Progenitor cell of endocrine pancreas (in vitro differentiated cells): ENCODE measurements around the gene DDT. TPM values are rescaled to one million over a fixed set of nuclear protein-coding genes. Genes with fewer than 3 reads are reported as not detected.
A peak's percentile ranks its signal among the peaks of the same experiment; 100 is the strongest.

Source experiments
- DNase-seq: peaks from one replicate; pipeline ENCODE4 v3.0.0; 2021; ENCODE audit warnings: low spot score; ENCODE audit not compliant: unreplicated experiment
- H3K27ac Mint-ChIP-seq: 2 replicates; pipeline ENCODE4 v1.8.0; 2021; ENCODE audit warnings: mild to moderate bottlenecking, moderate library complexity, mixed read lengths
- H3K27me3 Mint-ChIP-seq: 2 replicates; pipeline ENCODE4 v1.8.0; 2021; ENCODE audit warnings: mixed read lengths
- H3K36me3 Mint-ChIP-seq: 2 replicates; pipeline ENCODE4 v1.8.0; 2022; ENCODE audit warnings: mixed read lengths; ENCODE audit not compliant: insufficient read depth
- H3K4me1 Mint-ChIP-seq: 2 replicates; pipeline ENCODE4 v1.8.0; 2021; ENCODE audit warnings: low read depth, mixed read lengths
- H3K4me3 Mint-ChIP-seq: 2 replicates; pipeline ENCODE4 v1.8.0; 2021; ENCODE audit warnings: low read depth, mild to moderate bottlenecking, moderate library complexity, mixed read lengths
- H3K9me3 Mint-ChIP-seq: 2 replicates; pipeline ENCODE4 v1.8.0; 2021; ENCODE audit warnings: low read depth, mixed read lengths
- CTCF ChIP-seq: fragments of 200-600 bp; sonication (generic); IDR thresholded peaks from one replicate; pipeline ENCODE4 v1.5.0; 2021; ENCODE audit warnings: antibody characterized with exemption, mild to moderate bottlenecking; ENCODE audit not compliant: unreplicated experiment
- total RNA-seq: library from RNA; stranded (reverse); gene quantifications from 2 replicates; pipeline ENCODE4 v1.2.1, GENCODE V29; 2021

Gene DDT
- total RNA-seq, 1 donor from 2014 or later, result 102 TPM

GRCh38 chr22:24006207-24006913, 32.1 kb upstream of the DDT start:
- no peak overlapping the region for H3K27ac Mint-ChIP-seq
- no peaks in the 10 kb centered on the region for H3K36me3 Mint-ChIP-seq
- peaks cover 4% of the 10 kb centered on the region for H3K9me3 Mint-ChIP-seq
- no peak for TF ChIP-seq CTCF
- peaks cover 3% of the 10 kb centered on the region for H3K27me3 Mint-ChIP-seq
- DNase-seq, result no peak
- H3K4me3 Mint-ChIP-seq, result no peak overlapping the region
- peaks cover 18% of the 10 kb centered on the region for H3K4me1 Mint-ChIP-seq

DNA sequence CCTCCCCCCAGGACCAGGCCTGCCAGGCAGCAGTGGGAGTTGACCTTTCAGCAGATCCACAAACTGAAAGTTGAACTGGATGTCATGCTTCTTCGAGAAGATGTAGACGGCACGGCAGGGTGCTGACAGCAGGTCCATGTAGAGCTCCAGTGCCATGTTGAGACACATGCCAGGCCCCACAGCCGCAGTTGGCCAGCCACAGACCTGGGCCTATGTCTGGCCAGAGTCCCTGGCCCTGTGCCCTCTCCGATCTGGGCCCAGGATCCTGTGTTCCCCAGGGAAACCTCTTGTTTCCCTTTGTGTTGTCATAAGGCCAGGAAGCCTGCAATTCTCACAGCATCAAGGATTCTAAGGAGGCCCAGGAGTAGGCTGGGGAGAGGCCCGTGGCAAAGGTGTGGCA, 31.0 kb upstream of the DDT start, which contains the start of gene GSTT4:
Gene GSTT4, minus strand, starts transcription at position 253 of the 400 bp plus-strand sequence. Its CDS starts 97 bp downstream, at position 156.
- Mint-ChIP-seq H3K27ac (peak within 1 kb of the TSS; percentile 65), H3K4me1 (peaks cover 15% of the 10 kb centered on the region), H3K9me3 (peaks cover 4% of the 10 kb centered on the region), H3K36me3 (no peaks in the 10 kb centered on the region), H3K4me3 (no peak within 1 kb of the TSS), H3K27me3 (peaks cover 3% of the 10 kb centered on the region)
- no peak for TF ChIP-seq CTCF
- DNase-seq, result no peak

GRCh38 chr22:24003887-24004286, 29.6 kb upstream of the DDT start:
- Mint-ChIP-seq H3K4me3 (no peak overlapping the region), H3K36me3 (no peaks in the 10 kb centered on the region), H3K27me3 (peaks cover 3% of the 10 kb centered on the region), H3K27ac (no peak overlapping the region), H3K4me1 (peaks cover 8% of the 10 kb centered on the region), H3K9me3 (no peaks in the 10 kb centered on the region)
- TF ChIP-seq CTCF, result no peak
- DNase-seq, result no peak

DNA sequence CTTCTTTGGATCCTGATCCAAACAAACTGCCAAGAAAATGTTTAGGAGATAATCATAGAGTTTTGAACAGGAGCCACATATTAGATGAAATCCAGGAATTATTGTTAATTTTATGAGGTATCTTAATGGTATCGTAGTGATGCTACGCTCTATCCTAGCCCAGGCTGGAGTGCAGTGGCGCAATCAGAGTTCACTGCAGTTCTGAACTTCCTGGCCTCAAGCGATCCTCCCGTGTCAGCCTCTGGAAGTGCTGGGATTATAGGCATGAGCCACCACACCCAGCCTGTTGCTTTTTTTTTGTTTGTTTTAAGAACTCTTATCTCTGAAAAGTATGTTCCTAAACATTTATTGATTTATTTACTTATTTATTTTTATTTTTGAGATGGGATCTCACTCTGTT, 28.6 kb upstream of the DDT start:
- H3K27me3 Mint-ChIP-seq, result peaks cover 3% of the 10 kb centered on the region
- no peak overlapping the region for H3K27ac Mint-ChIP-seq
- no peak for DNase-seq
- no peak overlapping the region for H3K4me3 Mint-ChIP-seq
- peaks cover 6% of the 10 kb centered on the region for H3K4me1 Mint-ChIP-seq
- H3K36me3 Mint-ChIP-seq, result no peaks in the 10 kb centered on the region
- no peak for TF ChIP-seq CTCF
- no peaks in the 10 kb centered on the region for H3K9me3 Mint-ChIP-seq

DNA sequence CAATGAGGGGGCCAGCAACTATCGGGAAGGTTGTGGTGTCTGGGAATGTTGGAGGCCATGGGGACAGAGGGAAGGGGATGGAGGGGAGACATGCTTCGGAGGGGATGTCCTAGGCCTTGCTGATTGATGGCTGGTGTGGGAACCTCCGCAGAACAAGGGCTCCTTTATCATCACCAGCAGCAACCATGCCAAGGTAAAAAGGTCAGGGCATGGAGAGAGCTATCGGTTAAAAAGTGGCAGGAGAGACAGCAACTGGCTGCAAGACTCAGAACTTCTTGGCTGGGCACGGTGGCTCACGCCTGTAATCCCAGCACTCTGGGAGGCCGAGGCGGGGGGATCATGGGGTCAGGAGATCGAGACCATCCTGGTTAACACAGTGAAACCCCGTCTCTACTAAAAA, 28.0 kb upstream of the DDT start:
- H3K36me3 Mint-ChIP-seq, result no peaks in the 10 kb centered on the region
- DNase-seq, result no peak
- H3K27ac Mint-ChIP-seq, result no peak overlapping the region
- H3K4me3 Mint-ChIP-seq, result no peak overlapping the region
- peaks cover 6% of the 10 kb centered on the region for H3K27me3 Mint-ChIP-seq
- H3K9me3 Mint-ChIP-seq, result no peaks in the 10 kb centered on the region
- peaks cover 6% of the 10 kb centered on the region for H3K4me1 Mint-ChIP-seq
- TF ChIP-seq CTCF, result no peak
